Measurements from ENCODE around the gene MND1. TPM values are rescaled to one million over a fixed set of nuclear protein-coding genes. Genes with fewer than 3 reads are reported as not detected.

Gene MND1
- total RNA-seq, 1 donor from 2014 or later: 74.6 TPM

DNA sequence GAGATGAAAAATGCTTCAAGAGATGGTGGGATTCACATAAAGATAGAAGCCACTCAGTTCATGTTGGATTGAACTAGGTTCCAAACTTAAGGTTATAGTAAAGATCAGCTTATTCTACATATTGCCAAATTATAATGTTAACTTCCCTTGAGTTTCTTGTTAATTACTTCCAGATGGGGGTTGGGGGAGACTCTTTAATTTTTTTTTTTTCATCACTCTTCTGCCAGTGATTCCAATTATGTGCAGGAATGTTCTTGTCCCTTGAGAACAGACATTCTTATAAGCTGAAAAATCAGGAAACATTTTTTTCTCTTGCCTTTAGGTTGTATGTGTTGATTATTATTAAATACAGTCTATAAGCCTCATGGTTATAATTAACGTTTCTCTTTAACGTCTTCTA, 30.0 kb downstream of the MND1 start:
- H3K4me1 Mint-ChIP-seq: no peaks in the 10 kb centered on the region
- H3K9ac ChIP-seq: no peak overlapping the region
- no peaks in the 10 kb centered on the region for H3K79me2 ChIP-seq (ENCODE audit: low read depth)
- no peaks in the 10 kb centered on the region for H3F3A ChIP-seq (ENCODE audit: low read depth)
- no peak overlapping the region for H3K4me3 Mint-ChIP-seq
- H2AFZ ChIP-seq (replicated peaks): no peak overlapping the region
- H3K4me3 ChIP-seq: no peak overlapping the region
- peaks cover 12% of the 10 kb centered on the region for H3K9me3 Mint-ChIP-seq
- H3K27ac ChIP-seq: no peak overlapping the region
- H3K36me3 ChIP-seq: no peaks in the 10 kb centered on the region
- H3K36me3 Mint-ChIP-seq: peaks cover 28% of the 10 kb centered on the region
- no peaks in the 10 kb centered on the region for H3K4me1 ChIP-seq
- DNase-seq (ENCODE audit: low spot score): no peak
- no peak overlapping the region for H3K4me2 ChIP-seq
- no peaks in the 10 kb centered on the region for H4K20me1 ChIP-seq (ENCODE audit: low read depth)
- H3K9me3 ChIP-seq (ENCODE audit: low read depth): no peaks in the 10 kb centered on the region
- no peak for TF ChIP-seq EZH2 (IDR thresholded peaks at IDR 0.05)
- TF ChIP-seq, protein P1, sequence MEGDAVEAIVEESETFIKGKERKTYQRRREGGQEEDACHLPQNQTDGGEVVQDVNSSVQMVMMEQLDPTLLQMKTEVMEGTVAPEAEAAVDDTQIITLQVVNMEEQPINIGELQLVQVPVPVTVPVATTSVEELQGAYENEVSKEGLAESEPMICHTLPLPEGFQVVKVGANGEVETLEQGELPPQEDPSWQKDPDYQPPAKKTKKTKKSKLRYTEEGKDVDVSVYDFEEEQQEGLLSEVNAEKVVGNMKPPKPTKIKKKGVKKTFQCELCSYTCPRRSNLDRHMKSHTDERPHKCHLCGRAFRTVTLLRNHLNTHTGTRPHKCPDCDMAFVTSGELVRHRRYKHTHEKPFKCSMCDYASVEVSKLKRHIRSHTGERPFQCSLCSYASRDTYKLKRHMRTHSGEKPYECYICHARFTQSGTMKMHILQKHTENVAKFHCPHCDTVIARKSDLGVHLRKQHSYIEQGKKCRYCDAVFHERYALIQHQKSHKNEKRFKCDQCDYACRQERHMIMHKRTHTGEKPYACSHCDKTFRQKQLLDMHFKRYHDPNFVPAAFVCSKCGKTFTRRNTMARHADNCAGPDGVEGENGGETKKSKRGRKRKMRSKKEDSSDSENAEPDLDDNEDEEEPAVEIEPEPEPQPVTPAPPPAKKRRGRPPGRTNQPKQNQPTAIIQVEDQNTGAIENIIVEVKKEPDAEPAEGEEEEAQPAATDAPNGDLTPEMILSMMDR (IDR thresholded peaks at IDR 0.05): no peak
- TF ChIP-seq EZH2phosphoT487 (IDR thresholded peaks at IDR 0.05): no peak
- H3K27me3 ChIP-seq: no peaks in the 10 kb centered on the region
- no peaks in the 10 kb centered on the region for H3K27me3 Mint-ChIP-seq (ENCODE audit: insufficient read depth, low read depth)
- no peak overlapping the region for H3K27ac Mint-ChIP-seq

DNA sequence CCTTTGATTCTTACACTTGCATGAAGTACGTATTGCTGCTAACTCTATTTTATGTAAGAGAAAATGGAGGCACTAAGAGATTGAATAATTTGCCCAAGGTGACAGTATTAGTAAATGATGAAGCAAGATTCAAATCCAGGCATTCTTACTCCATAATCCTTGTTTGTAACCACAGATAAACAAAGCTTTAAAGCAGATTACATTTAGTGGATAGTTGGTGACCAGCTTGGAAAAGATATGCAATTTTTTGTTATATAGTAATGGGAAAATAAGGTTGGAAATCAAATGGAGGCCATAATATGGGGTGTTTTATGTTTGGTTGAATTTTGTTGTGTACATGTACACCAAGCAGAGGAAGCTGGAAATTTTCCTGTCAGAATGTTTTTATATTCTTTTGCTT, 30.8 kb downstream of the MND1 start:
- Mint-ChIP-seq H3K27ac (no peak overlapping the region), H3K27me3 (ENCODE audit: insufficient read depth, low read depth) (no peaks in the 10 kb centered on the region), H3K36me3 (peaks cover 25% of the 10 kb centered on the region), H3K4me3 (no peak overlapping the region), H3K9me3 (peaks cover 12% of the 10 kb centered on the region), H3K4me1 (no peaks in the 10 kb centered on the region)
- no peak for DNase-seq (ENCODE audit: low spot score)
- no peak overlapping the region for H3K9ac ChIP-seq
- H3K27ac ChIP-seq: no peak overlapping the region
- peaks cover 2% of the 10 kb centered on the region for H3F3A ChIP-seq (ENCODE audit: low read depth)
- H3K27me3 ChIP-seq: no peaks in the 10 kb centered on the region
- TF ChIP-seq, protein P1 (IDR thresholded peaks at IDR 0.05): no peak
- TF ChIP-seq EZH2 (IDR thresholded peaks at IDR 0.05) (no peak), EZH2phosphoT487 (IDR thresholded peaks at IDR 0.05) (no peak)
- H3K79me2 ChIP-seq (ENCODE audit: low read depth): no peaks in the 10 kb centered on the region
- H3K4me1 ChIP-seq: no peaks in the 10 kb centered on the region
- H3K4me2 ChIP-seq: no peak overlapping the region
- no peaks in the 10 kb centered on the region for H3K36me3 ChIP-seq
- H3K4me3 ChIP-seq: no peak overlapping the region
- no peak overlapping the region for H2AFZ ChIP-seq (replicated peaks)
- no peaks in the 10 kb centered on the region for H4K20me1 ChIP-seq (ENCODE audit: low read depth)
- H3K9me3 ChIP-seq (ENCODE audit: low read depth): no peaks in the 10 kb centered on the region

- H3K9me3 Mint-ChIP-seq: no peaks in the 10 kb centered on the region
- Histone ChIP-seq H3K4me1 (no peaks in the 10 kb centered on the region), H3K4me3 (no peak overlapping the region), H3K9me3 (ENCODE audit: low read depth) (no peaks in the 10 kb centered on the region), H3K27me3 (no peaks in the 10 kb centered on the region), H3K4me2 (no peak overlapping the region), H4K20me1 (ENCODE audit: low read depth) (no peaks in the 10 kb centered on the region), H3K9ac (no peak overlapping the region), H3K79me2 (ENCODE audit: low read depth) (no peaks in the 10 kb centered on the region), H3K36me3 (no peaks in the 10 kb centered on the region), H3F3A (ENCODE audit: low read depth) (peaks cover 6% of the 10 kb centered on the region), H2AFZ (replicated peaks) (no peak overlapping the region), H3K27ac (peak overlapping the region; percentile 46)
- peaks cover 2% of the 10 kb centered on the region for H3K27me3 Mint-ChIP-seq (ENCODE audit: insufficient read depth, low read depth)
- no peak overlapping the region for H3K4me3 Mint-ChIP-seq
- TF ChIP-seq EZH2phosphoT487 (IDR thresholded peaks at IDR 0.05): no peak
- no peak for TF ChIP-seq EZH2 (IDR thresholded peaks at IDR 0.05)
- TF ChIP-seq, protein P1 (IDR thresholded peaks at IDR 0.05): no peak
- peak overlapping the region; percentile 59 for H3K27ac Mint-ChIP-seq
- DNase-seq (ENCODE audit: low spot score): no peak
- no peaks in the 10 kb centered on the region for H3K4me1 Mint-ChIP-seq
- H3K36me3 Mint-ChIP-seq: peaks cover 15% of the 10 kb centered on the region
Measured at GRCh38 chr4:153383131-153383530, 38.6 kb downstream of the MND1 start.

Measured in neural progenitor cell (in vitro differentiated cells).